Inferior parietal cortex (tissue), 1 donor: Measurements from ENCODE around the gene IQCK.

Experiments
- DNase-seq: peaks from one replicate; pipeline ENCODE4 v3.0.0-alpha.2; 2016; ENCODE audit errors: extremely low spot score

IQCK gene

DNA sequence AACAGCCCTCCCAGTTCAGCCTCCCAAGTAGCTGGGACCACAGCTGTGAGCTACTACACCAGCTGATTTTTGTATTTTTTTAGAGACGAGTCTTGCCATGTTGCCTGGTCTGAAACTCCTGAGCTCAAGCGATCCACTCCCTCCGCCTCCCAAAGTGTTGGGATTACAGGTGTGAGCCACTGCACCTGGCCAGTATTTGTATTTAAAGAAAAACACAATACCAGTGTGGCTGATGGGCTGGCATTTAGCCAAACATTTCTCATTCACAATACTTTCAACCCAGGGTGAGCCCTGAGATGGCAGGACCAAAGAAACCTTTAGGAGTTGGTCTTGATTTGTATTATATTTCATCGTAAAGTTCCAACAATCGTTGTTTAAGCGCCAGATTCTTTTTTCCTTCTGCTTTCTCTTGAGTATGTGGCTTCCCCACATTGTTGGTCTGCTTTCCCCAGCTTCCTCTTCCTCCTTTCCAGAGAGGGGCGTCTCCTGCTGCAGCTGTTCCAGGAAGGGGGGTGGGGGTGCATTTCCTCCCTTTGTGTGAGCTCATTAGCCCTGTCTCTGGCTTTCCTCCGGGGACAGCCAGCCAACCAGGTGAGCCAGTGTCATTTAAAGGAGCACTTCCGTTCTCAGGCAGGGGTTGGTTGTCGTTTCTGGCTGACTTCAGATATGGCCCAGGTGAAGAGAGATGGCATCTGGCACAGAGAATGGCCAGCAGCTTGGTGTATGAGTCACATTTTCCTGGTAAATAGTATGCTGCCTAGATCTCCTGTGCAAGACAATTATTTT is 86.7 kb downstream of the IQCK start:
- DNase-seq, result no peak

DNA sequence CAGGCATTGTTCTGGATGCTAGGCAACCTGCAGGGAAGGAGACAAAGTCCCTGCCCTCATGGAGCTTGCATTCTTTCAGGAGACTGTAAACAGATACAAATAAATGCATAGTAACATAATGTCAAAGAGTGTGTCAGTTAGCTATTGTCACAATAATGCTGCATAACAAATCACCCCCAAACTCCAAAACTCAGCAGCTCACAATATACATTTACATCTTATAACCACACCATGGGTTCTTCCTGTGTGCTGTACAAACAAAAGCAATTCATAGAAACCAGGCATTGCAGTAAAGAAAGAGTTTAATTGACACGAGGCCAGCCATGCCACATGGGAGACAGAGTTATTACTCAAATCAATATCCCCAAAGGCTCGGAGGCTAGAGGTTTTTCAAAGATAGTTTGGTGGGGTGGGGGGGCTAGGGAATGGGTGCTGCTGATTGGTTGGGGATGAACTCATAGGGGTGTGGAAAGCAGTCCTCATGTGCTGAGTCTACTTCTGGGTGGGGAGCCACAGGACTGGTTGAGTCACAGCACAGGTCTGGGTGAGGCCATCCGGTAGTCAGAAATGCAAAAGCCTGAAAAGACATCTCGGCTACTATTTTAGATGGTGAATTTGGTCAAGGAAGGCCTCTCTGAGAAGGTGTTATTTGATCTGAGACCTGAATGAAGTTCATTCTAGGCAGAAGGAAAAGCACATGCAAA is 87.5 kb downstream of the IQCK start:
- DNase-seq, result no peak

DNA sequence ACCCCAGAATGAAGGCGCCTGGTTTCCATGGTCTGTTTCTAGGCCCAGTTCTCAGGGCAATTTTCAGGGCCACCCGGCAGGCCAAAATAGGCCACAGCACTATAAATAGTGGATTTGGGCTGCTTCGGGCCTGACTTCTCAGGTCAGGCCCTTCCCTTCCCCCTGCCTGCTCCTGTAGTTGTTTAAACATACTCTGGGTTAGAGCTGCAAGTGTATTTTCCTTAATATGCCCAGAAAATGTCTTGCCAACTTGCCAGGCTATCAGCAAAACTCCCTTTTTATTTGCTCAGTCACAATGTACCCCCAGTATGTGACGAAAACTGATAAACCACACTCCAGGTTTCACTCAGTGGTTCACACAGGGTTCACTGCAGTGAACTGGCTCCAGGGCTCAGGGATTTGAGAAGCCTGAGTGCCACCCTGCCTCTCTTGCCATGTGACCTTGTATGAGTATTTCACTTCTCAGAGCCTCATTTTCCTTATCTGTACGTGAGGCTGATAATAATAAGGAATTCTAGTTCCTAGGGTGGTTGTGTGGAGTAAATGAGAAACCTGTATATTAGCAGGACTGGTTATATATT is 90.1 kb downstream of the IQCK start:
- no peak for DNase-seq

DNA sequence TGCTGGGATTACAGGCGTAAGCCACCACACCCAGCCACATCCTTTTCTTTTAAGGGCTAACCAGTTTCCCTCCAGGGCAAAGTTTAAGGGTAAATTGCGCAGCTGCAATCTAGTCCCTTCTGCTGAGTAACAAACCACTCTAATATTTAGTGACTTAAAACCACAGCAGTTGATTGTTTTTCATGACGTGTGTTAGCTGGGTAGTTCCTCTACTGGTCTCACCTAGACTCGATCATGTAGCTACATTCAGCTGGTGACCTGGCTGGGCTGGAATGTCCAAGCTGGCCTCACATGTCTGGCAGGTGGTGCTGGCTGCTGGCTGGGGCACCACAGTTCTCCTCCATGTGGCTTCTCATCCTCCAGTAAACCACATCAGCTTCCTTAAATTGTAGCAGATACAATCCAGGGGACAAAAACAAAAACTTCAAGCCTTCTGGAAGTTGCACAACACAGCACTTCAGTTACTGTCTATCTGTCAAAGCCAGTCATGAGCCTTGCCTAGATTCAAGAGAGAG is 91.1 kb downstream of the IQCK start:
- DNase-seq, result no peak

DNA sequence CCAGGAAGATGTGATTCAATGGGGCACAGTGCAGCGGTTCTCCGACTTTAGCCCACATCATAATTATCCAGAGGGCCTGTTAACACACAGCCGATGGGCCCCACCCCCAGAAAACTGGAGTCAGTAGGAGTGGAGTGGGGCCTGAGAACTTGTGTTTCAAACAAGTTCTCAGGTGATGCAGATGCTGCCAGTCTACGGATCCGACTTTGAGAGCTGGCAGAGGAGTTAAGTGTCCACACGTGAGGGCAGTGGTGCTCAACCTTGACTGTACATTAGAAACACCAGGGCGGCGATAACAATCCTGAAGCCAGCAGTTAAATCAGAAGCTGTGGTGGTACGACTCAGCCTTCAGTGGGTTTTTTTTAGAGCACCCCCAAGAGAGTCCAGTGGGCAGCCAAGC is 91.6 kb downstream of the IQCK start:
- DNase-seq, result no peak

DNA sequence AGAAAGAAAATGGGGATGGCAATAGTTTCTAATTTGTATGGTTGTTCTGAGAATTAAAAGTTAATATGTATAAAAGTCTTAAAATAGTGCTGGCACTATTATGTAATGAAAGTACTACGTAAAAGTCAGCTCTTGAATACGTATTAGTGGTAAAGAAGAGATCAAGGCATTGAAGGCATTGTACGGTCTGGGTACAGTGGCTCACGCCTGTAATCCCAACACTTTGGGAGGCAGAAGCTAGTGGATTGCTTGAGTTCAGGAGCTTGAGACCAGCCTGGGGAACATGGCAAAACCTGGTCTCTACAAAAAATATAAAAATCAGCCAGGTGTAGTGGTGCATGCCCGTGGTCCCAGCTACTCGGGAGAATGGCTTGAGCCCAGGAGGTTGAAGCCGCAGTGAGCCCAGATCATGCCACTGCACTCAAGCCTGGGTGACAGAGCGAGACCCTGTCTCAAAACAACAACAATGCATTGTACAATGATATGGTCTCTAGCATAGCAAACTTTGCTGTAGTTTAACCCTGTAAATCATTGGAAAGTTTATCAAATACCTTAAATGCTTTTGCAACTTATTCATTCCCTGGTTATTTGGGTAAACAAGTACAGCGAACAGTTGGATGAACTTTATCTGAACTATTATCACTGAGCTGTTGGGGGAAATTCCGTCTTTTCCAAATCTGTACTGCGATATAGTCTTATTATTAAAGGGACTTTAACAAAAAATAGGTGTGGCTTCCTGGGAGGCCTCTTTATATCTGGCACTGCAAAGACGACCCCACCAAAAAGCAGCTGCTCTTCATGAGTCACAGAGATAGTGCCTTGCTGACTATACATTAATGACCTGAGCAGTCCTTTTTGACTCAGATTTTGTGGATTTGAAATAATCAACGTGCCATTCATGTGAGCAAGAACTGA is 93.0 kb downstream of the IQCK start:
- DNase-seq, result no peak

DNA sequence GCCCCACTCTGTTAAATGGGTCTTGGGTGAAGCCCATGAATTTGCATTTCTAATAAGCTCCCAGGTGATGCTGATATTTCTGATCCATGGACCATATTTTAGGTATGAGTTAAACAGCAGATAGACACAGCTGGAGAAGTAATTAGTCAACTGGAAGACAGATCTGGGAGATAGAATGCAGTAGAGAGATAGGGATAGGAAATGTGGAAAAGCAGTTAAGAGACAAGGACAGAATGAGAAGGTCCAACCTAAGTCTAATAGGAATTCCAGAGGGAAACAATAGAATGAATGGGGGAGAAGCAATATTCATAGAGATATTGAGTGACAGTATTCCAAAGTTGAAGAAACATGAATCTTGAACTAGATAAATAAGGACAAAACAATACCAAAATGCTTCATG is 94.9 kb downstream of the IQCK start:
- DNase-seq, result no peak

DNA sequence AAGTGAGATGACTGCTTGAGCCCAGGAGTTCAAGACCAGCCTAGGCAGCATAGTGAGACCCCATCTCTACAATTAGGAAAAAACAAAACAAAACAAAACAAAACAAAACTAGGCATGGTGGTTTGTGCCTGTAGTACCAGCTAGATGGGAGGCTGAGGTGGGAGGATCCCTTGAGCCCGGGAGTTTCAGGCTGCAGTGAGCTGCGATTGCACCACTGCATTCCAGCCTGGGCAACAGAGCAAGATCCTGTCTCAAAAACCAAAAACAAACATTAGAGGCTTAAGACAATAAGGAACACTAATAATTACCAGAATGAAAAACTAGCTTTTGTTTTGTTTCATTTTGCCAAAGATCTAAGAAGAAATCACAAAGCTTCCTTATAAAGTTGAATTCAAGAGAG is 97.3 kb downstream of the IQCK start:
- DNase-seq, result no peak

DNA sequence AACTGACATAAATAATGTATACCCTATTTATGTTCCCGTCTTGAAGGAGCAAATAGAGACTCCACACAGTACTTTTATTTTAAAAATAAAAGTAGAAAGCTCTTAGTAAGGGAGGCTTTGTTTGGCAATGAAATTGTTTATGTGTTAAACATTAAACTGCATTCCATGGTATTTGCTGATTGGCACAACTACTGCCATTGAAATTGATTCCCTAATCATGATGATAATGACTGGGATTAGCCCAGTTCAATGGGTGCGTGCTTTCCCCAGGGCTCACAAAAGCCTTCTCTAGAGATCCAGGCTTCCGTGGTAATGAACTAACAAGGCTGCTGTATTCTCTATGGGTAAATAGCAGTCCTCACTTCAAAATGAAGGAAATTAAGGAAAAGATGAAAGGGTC is 99.1 kb downstream of the IQCK start:
- no peak for DNase-seq

DNA sequence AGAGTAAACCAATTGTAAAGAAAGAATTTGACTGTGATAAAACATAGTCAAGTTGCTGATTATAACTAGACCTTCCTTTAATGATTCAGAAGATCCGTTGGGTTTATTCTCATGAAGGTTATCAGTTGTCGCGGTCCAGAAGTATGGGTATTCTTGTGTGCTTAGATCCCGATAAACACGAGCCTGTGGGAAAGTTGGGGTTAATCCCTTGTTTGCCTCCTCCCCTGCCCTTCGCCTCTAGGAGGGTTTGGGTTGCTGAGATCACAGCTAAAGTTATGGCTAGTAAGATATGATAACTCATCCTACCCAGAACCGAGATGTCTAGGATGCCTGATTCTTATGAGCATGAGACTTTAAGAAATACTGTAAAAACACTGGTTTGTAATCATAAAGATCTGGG is 99.8 kb downstream of the IQCK start:
- no peak for DNase-seq

DNA sequence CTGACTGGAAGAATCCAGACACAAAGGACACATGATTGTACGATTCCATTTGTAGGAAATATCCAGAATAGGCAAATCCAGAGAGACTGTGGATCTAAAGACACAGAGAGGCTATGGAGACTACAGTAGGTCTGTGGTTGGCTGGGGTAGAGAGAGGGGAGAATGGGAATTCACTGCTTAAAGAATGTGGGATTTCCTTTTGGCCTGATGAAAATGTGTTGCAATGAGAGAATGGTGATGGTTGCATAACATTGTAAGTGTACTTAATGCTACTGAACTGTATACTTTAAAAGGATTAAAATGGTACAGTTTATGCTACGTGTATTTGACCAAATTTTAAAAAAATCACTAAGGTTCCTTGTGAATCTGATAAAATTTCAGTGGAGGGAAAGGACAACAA is 104.5 kb downstream of the IQCK start:
- DNase-seq, result no peak

DNA sequence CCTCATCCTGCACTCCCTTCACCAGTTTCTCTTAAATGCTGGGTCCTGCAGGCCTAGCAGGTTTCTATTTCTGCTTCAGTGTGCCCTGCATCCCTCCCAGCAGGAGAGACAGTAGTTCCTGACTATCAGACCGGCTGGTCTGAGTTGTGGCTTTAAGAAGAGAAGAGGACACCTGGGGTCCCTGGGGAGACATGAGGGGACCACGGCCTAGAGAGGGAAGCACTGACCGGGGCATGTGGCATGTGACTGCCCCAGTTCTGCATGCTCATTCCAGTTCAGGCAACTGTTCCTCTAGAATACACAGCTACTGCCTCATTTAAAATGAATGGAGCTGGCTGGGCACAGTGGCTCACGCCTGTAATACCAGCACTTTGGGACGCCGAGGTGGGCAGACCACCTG is 105.3 kb downstream of the IQCK start:
- no peak for DNase-seq

DNA sequence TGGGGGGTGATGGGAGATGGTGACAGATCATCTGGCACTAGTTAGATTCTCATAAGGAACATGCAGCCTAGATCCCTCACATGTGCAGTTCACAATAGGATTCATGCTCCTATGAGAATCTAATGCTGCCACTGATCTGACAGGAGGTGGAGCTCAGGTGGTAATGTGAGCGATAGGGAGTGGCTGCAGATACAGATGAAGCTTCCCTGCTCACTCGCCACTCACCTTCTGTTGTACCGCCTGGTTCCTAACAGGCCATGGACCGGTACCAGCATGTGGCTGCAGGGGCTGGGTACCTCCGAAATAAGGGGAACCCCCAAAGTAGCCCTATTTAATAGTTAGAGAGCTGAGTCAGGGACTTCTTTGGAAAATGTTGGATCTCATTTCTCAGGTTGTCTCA is 106.1 kb downstream of the IQCK start:
- DNase-seq, result no peak

DNA sequence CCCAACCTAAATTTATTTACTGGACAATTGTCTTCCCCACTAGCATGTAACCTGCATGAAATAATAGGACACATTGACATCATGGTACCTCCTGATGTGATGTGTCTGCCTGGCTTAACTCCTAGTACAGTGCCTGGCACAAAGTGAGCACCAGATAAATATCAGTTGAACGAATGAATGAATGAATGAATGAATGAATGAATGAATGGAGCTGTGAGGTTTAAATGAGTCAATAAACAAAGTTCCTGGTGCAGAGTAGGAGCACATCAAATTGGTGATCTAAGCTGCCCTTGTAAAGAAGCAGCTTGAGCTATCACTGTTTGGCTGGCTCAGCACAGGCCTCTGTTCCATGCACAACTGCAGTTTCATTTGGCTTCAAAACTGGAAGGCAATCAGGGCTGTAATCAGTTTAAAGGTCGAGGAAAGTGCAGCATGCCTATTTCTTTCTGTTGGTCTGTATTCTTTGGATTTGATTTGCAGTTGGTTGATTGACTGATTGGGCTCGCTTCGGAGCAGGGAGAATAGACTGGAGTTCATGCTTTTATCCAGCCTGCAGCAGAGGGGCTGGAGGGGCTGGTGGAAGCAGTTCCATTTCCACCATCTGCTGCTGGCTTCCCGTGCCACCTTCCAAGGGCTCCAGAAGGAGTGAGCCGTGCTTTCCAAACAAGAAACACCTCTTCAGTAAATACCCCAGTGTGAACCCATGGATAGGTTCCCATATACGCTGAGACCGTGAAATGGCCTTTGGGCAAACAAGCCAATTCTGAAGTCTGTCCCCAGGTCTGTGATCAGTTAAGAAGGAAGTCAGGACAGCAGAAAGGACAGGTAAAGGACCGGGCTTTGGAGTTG is 112.0 kb downstream of the IQCK start:
- DNase-seq, result no peak

DNA sequence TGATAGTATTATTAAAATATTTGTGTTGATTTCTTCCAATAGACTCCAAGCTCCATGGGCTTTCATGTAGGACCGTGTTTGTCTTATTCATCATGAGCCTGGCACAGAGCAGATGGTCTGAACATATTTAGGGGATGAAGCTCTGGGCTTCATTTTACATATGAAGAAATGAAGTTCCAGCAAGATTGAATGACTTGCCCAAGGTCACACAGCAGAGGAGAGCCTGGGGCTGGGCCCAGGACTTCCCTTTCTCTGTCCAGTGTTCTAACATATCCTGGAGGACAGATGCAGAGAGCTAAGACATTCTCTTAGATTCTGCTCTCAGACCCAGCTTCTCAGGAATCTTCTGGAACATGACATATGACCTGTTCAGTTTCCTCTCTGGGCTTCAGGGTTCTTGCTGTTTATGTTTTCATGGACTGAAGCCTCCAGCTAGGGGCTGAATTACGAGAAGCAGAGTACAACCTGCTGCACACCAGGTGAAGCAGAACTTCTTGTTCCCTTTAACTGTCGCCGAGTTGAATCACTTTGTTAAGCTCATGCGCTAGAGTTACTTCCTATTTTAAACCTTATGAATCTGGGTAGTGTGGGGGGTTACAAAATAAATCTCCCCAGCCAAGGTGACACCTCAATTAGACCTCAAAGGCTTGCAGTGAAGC is 113.0 kb downstream of the IQCK start:
- no peak for DNase-seq

DNA sequence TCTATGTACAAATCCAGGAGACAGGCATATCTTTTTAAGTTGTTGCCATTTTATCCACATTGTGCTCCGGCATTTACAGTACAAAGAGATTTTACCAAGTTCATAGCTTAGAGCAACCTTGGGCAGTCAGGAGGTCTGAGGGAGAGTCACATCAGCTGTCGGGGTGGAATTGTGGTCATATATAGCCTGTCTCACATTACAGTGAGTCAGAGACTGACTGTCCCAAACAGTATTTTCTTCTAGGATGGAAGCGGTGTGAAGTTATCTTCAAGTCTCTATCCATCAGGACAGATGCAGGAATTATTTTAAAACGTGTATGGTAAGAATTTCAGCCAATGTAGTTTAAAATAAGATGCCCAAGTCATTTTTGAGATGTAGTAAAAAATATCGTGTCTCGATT is 113.6 kb downstream of the IQCK start:
- no peak for DNase-seq

DNA sequence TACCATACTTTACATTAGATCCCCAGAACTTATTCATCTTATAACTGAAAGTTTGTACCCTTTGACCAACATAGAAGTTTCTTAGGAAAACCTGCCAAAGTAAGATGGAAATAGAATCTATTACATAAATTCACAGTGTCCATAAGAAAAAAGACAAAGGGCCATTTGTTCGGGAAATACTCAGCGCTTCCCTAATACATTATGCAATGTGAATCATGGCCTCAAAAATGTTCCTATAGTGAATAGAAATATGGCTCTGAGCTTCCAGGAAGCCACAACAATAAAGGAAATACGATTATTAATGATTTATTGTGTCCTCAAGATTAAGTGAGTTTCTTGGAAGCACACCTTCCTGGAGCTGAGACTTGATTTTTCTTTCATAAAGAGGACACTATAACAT is 115.1 kb downstream of the IQCK start:
- DNase-seq, result no peak

DNA sequence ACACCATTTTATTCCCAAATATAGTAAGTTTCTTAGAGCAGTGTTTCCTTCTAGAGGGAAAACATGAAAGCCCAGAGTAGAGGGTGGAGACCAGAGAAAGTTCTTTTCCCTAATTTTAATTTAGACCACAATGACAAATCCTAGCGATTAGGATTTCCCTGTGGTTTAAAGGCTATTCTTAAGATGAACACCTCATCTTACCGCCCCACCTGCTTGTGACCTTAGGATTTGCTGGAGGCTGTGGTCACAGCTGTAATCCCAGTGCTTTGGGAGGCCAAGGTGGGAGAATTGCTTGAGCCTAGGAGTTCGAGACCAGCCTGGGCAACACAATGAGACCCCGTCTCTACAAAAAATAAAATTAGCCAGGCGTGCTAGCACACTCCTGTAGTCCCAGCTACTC is 115.5 kb downstream of the IQCK start:
- no peak for DNase-seq

DNA sequence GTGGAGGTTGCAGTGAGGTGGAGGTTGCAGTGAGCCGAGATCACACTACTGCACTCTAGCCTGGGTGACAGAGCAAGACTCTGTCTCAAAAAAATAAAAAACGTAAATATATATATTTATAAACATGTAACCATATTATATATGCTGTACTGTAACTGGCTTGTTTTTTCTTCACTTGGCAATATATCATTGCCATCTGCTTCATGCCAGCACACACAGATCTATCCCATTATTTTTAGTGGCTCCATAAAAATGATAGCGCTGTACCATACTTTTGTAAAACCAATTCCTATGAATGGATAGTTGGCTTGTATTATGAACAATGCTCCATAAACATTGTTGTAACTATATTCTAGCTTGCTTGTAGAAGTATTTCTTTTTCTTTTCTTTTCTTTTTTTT is 117.1 kb downstream of the IQCK start:
- no peak for DNase-seq

DNA sequence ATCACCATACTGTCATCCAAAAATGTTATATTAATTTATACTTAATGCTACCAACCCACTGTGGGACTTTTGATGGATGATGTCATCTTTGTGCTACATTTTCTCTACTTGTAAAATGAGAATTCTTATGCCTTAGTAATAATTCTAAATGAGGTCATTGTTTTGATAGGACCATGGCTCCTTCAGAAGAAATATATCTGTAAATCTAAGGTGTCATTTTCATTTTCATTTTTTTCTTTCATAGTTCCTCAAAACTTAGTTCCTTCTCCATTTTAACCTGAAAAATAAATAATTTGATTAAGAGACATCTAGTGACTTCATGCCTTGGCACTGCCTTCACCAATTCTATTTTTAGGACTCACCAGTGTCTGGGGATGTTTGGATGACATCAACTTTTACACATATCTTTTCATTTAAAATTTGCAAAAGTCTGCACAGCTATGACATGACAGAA is 117.9 kb downstream of the IQCK start:
- no peak for DNase-seq
